B cell (primary cell): ENCODE results near the gene EEPD1. TPM values are rescaled to one million over a fixed set of nuclear protein-coding genes. Genes with fewer than 3 reads are reported as not detected.

Source experiments
- ATAC-seq: fragments of 200-7000 bp; cut with Tn5 transposase; one replicate; pipeline ENCODE4 v1.10.0; 2021; ENCODE audit warnings: low read depth, mild to moderate bottlenecking, moderate number of reproducible peaks, moderate library complexity
- CTCF ChIA-PET: fragments of 350-600 bp; sonication (Branson Sonifier 250); formaldehyde crosslinking; loops from one replicate; lab custom pipeline; 2021; ENCODE audit warnings: antibody characterized with exemption, inconsistent platforms; lab: Charles Lee
- POLR2A ChIA-PET: fragments of 350-600 bp; sonication (Branson Sonifier 250); formaldehyde crosslinking; loops from one replicate; lab custom pipeline; 2021; ENCODE audit warnings: antibody characterized with exemption; lab: Charles Lee
- DNase-seq: peaks from one replicate; pipeline ENCODE4 v3.0.0; 2013
- H2AFZ ChIP-seq: 2 replicates; pipeline ENCODE4 v1.6.1; 2012; ENCODE audit warnings: mild to moderate bottlenecking, low read depth, low read length; ENCODE audit not compliant: insufficient read depth, poor library complexity, severe bottlenecking
- H3K27ac ChIP-seq, 2 donors: 1 replicate in 1 of 2; 2 replicates in 1 of 2; pipeline ENCODE4 v1.5.1; 2012 to 2013; ENCODE audit warnings: low read length in 2 of 2, mild to moderate bottlenecking in 2 of 2, moderate library complexity in 1 of 2
- H3K27me3 ChIP-seq, 4 experiments: fragments of 200-600 bp in 1 of 4; sonication (generic) in 1 of 4; replicated peaks in 1 of 4; 1 replicate in 2 of 4; 2 replicates in 2 of 4; pipeline versions ENCODE4 v1.6.1 to v1.7.0; 2013 to 2016; ENCODE audit warnings: low read length in 3 of 4, mild to moderate bottlenecking in 2 of 4, mixed read lengths in 1 of 4, moderate library complexity in 1 of 4; ENCODE audit not compliant: insufficient read depth in 4 of 4, control insufficient read depth in 3 of 4; ENCODE audit errors: control extremely low read depth in 1 of 4
- H3K36me3 ChIP-seq, 2 experiments: replicated peaks in 1 of 2; 1 replicate in 1 of 2; 2 replicates in 1 of 2; pipeline versions ENCODE4 v1.6.1 to v1.7.1; 2013; ENCODE audit warnings: low read length in 1 of 2; ENCODE audit not compliant: insufficient read depth in 2 of 2, control insufficient read depth in 1 of 2; ENCODE audit errors: control extremely low read depth in 1 of 2, extremely low read depth in 1 of 2
- H3K4me1 ChIP-seq, 2 donors: fragments of 200-600 bp in 1 of 2; sonication (generic) in 1 of 2; 1 replicate in 1 of 2; 2 replicates in 1 of 2; pipeline versions ENCODE4 v1.5.1 to v1.6.1; 2013 to 2017; ENCODE audit warnings: low read length in 2 of 2; ENCODE audit not compliant: control insufficient read depth in 2 of 2, insufficient read depth in 2 of 2
- H3K4me2 ChIP-seq: replicated peaks from 2 replicates; pipeline ENCODE3; 2012; ENCODE audit warnings: mild to moderate bottlenecking, low read depth, low read length; ENCODE audit not compliant: poor library complexity, severe bottlenecking
- H3K4me3 ChIP-seq, 5 experiments: fragments of 200-600 bp in 1 of 5; sonication (generic) in 1 of 5; 1 replicate in 3 of 5; 2 replicates in 2 of 5; pipeline versions ENCODE4 v1.5.1 to v1.7.0; 2011 to 2016; ENCODE audit warnings: low read length in 4 of 5, mild to moderate bottlenecking in 4 of 5, low read depth in 2 of 5, control low read depth in 1 of 5, moderate library complexity in 1 of 5; ENCODE audit not compliant: insufficient read depth in 1 of 5; ENCODE audit errors: control extremely low read depth in 1 of 5, extremely low read depth in 1 of 5
- H3K79me2 ChIP-seq: fragments of 200-600 bp; sonication (generic); one replicate; pipeline ENCODE4 v1.6.0; 2016; ENCODE audit warnings: low read length; ENCODE audit not compliant: control insufficient read depth, insufficient read depth
- H3K9ac ChIP-seq: fragments of 200-600 bp; sonication (generic); 2 replicates; pipeline ENCODE4 v1.6.1; 2017; ENCODE audit warnings: mild to moderate bottlenecking, low read length, moderate library complexity
- H3K9me3 ChIP-seq, 3 donors: one replicate each; pipeline versions ENCODE4 v1.6.1 to v1.7.1; 2013; ENCODE audit warnings: low read length in 2 of 3; ENCODE audit not compliant: control insufficient read depth in 2 of 3, insufficient read depth in 1 of 3; ENCODE audit errors: control extremely low read depth in 1 of 3
- H4K20me1 ChIP-seq: 2 replicates; pipeline ENCODE4 v1.6.0; 2012; ENCODE audit warnings: mild to moderate bottlenecking, low read length; ENCODE audit not compliant: insufficient read depth, control insufficient read depth, poor library complexity, severe bottlenecking
- H3K27ac Mint-ChIP-seq: one replicate; pipeline ENCODE4 v1.8.0; 2021; ENCODE audit warnings: mixed read lengths
- H3K27me3 Mint-ChIP-seq: one replicate; pipeline ENCODE4 v1.8.0; 2021; ENCODE audit warnings: mixed read lengths
- H3K4me1 Mint-ChIP-seq: one replicate; pipeline ENCODE4 v1.8.0; 2021; ENCODE audit warnings: mixed read lengths
- H3K4me3 Mint-ChIP-seq: one replicate; pipeline ENCODE4 v1.8.0; 2021; ENCODE audit warnings: mixed read lengths
- H3K9me3 Mint-ChIP-seq: one replicate; pipeline ENCODE4 v1.8.0; 2022; ENCODE audit warnings: mixed read lengths; ENCODE audit not compliant: insufficient read depth
- CTCF ChIP-seq: fragments of 200-600 bp; IDR thresholded peaks from one replicate; pipeline ENCODE4 v1.8.0; 2022; ENCODE audit warnings: antibody characterized with exemption, mild to moderate bottlenecking
- EZH2 ChIP-seq: IDR thresholded peaks from 2 replicates; pipeline ENCODE4 v1.6.1; 2012; ENCODE audit warnings: borderline replicate concordance, low read depth, mild to moderate bottlenecking, moderate library complexity, low read length; ENCODE audit not compliant: insufficient read depth, poor library complexity, severe bottlenecking
- WGBS: methylation state at CpG from one replicate; pipeline ENCODE4 v1.1.5; 2013; ENCODE audit warnings: missing lambda C conversion rate; ENCODE audit not compliant: insufficient coverage; 5-methylcytosine and 5-hydroxymethylcytosine counted together
- intact Hi-C: fragments of 100-400 bp; cut with micrococcal nuclease; formaldehyde crosslinking; loops from one replicate; pipeline ENCODE4 v1.10.0; 2022
- polyA plus RNA-seq: library from polyadenylated mRNA; depleted of rRNA; stranded (reverse); fragments of >200 nt; gene quantifications from 2 replicates; pipeline ENCODE4 v1.2.3, GENCODE V29; 2012
- total RNA-seq, 2 donors: library from RNA; stranded (reverse); fragments of 120-200 nt in 1 of 2; gene quantifications; 1 replicate in 1 of 2; 2 replicates in 1 of 2; pipeline versions ENCODE4 v1.2.3 to v1.2.4, GENCODE V29; 2013 to 2022

Gene EEPD1
- total and polyA plus RNA-seq, 2 donors (not counting 1 experiment from before 2014, with no cell fraction given), result 0.49 to 4.1 TPM

GRCh38 chr7:36309716-36310115 lies 156.7 kb downstream of the EEPD1 start:
- no peak overlapping the region for H3K27ac Mint-ChIP-seq
- POLR2A ChIA-PET, result no interaction called here
- H3K27ac ChIP-seq, result no peak overlapping the region

DNA sequence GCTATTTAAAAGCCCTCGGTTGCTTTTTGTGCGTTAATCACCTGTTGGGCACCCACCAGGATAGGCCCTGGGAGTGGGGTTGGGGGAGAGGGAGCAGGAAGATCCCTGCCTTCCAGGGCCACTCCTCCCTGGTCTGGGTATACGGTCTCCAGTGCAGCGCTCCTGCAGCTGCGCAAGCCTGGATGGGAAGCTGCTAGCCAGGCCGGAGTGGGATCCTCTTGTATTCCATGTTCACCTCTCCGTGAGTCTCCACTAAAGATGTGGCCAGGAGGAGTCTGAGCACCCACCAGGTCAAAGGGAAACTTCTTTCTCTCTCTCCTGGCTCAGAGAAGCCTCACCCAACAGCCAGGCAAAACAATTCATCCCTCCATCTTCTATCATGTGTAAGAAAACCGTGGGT lies 157.8 kb downstream of the EEPD1 start:
- Histone ChIP-seq H2AFZ (no peak overlapping the region), H3K4me1 (no peaks in the 10 kb centered on the region), H3K4me2 (no peak overlapping the region), H3K27ac (no peak overlapping the region), H3K36me3 (no peaks in the 10 kb centered on the region), H3K9me3 (no peaks in the 10 kb centered on the region), H3K27me3 (no peaks in the 10 kb centered on the region), H3K9ac (no peak overlapping the region), H4K20me1 (no peaks in the 10 kb centered on the region), H3K4me3 (no peak overlapping the region), H3K79me2 (no peaks in the 10 kb centered on the region)
- no peaks in the 10 kb centered on the region for H3K9me3 Mint-ChIP-seq
- no peaks in the 10 kb centered on the region for H3K4me1 Mint-ChIP-seq
- H3K27ac Mint-ChIP-seq, result no peak overlapping the region
- ATAC-seq (no peak), DNase-seq (no peak)
- ChIA-PET CTCF (no interaction called here), POLR2A (no interaction called here)
- intact Hi-C loops, result no loop called here
- H3K27me3 Mint-ChIP-seq, result peaks cover 5% of the 10 kb centered on the region
- TF ChIP-seq CTCF (no peak), EZH2 (no peak)
- WGBS, result 95% methylated on average over 7 of the region's 8 CpGs
- no peak overlapping the region for H3K4me3 Mint-ChIP-seq

More at GRCh38 chr7:36309716-36310115, 156.7 kb downstream of the EEPD1 start:
- Mint-ChIP-seq H3K4me1 (no peaks in the 10 kb centered on the region), H3K9me3 (no peaks in the 10 kb centered on the region), H3K4me3 (no peak overlapping the region), H3K27me3 (peaks cover 5% of the 10 kb centered on the region)
- no peak overlapping the region for H3K4me2 ChIP-seq
- no peak overlapping the region for H2AFZ ChIP-seq
- no peaks in the 10 kb centered on the region for H4K20me1 ChIP-seq
- CTCF ChIA-PET, result interaction anchor here (1.7 kb wide), 1 partner anchor 9 kb away, joined by 9 read pairs; no protein-coding TSS in a partner anchor
- DNase-seq (no peak), ATAC-seq (no peak)
- H3K9ac ChIP-seq, result no peak overlapping the region
- no peak overlapping the region for H3K4me3 ChIP-seq
- intact Hi-C loops, result no loop called here
- no peaks in the 10 kb centered on the region for H3K9me3 ChIP-seq
- H3K79me2 ChIP-seq, result no peaks in the 10 kb centered on the region
- WGBS, result 97% methylated on average over 4 of the region's 8 CpGs
- H3K27me3 ChIP-seq, result no peaks in the 10 kb centered on the region
- TF ChIP-seq CTCF (no peak), EZH2 (no peak)
- H3K36me3 ChIP-seq, result no peaks in the 10 kb centered on the region
- no peaks in the 10 kb centered on the region for H3K4me1 ChIP-seq
